Parathyroid adenoma (tissue), 2 donors: ENCODE measurements around the gene ANKRD33B.

ENCODE experiments used
- H2AFZ ChIP-seq: fragments of 300-600 bp; sonication (generic); one replicate; pipeline ENCODE4 v1.7.0; 2017; ENCODE audit warnings: antibody characterized with exemption, mild to moderate bottlenecking
- H3K27ac ChIP-seq: fragments of 300-600 bp; sonication (generic); one replicate; pipeline ENCODE4 v1.7.0; 2017
- H3K27me3 ChIP-seq: fragments of 300-600 bp; sonication (generic); one replicate; pipeline ENCODE4 v1.7.0; 2017; ENCODE audit warnings: low read length; ENCODE audit not compliant: control insufficient read depth, insufficient read depth
- H3K36me3 ChIP-seq: fragments of 300-600 bp; sonication (generic); one replicate; pipeline ENCODE4 v1.7.0; 2017; ENCODE audit warnings: low read length; ENCODE audit not compliant: control insufficient read depth, insufficient read depth
- H3K4me1 ChIP-seq: fragments of 300-600 bp; sonication (generic); one replicate; pipeline ENCODE4 v1.7.0; 2017; ENCODE audit warnings: control low read depth
- H3K4me2 ChIP-seq: fragments of 300-600 bp; sonication (generic); one replicate; pipeline ENCODE4 v1.7.0; 2017; ENCODE audit warnings: low read length
- H3K4me3 ChIP-seq: fragments of 300-600 bp; sonication (generic); one replicate; pipeline ENCODE4 v1.7.0; 2017; ENCODE audit warnings: low read depth, low read length
- H3K79me2 ChIP-seq: fragments of 300-600 bp; sonication (generic); one replicate; pipeline ENCODE4 v1.7.0; 2017; ENCODE audit warnings: control low read depth
- H3K9ac ChIP-seq: fragments of 300-600 bp; sonication (generic); one replicate; pipeline ENCODE4 v1.7.0; 2017; ENCODE audit warnings: mild to moderate bottlenecking
- H3K9me3 ChIP-seq: fragments of 300-600 bp; sonication (generic); one replicate; pipeline ENCODE4 v1.7.0; 2017; ENCODE audit warnings: low read length; ENCODE audit not compliant: control insufficient read depth
- CTCF ChIP-seq: fragments of 300-600 bp; sonication (generic); IDR thresholded peaks from one replicate; pipeline ENCODE4 v1.7.0; 2017; ENCODE audit warnings: antibody characterized with exemption, mild to moderate bottlenecking
- donor health status: primary hyperparathyroidism.

Gene ANKRD33B

GRCh38 chr5:10520706-10521105, 43.2 kb upstream of the ANKRD33B start:
- Histone ChIP-seq H3K36me3 (no peaks in the 10 kb centered on the region), H3K4me2 (no peak overlapping the region), H3K4me1 (no peaks in the 10 kb centered on the region), H3K79me2 (no peaks in the 10 kb centered on the region), H3K9me3 (no peaks in the 10 kb centered on the region), H2AFZ (no peak overlapping the region), H3K9ac (no peak overlapping the region), H3K27ac (no peak overlapping the region), H3K4me3 (no peak overlapping the region), H3K27me3 (no peaks in the 10 kb centered on the region)
- TF ChIP-seq CTCF, result no peak

- H3K27ac ChIP-seq, result no peak overlapping the region
- H2AFZ ChIP-seq, result no peak overlapping the region
- no peaks in the 10 kb centered on the region for H3K36me3 ChIP-seq
- H3K4me3 ChIP-seq, result no peak overlapping the region
- no peaks in the 10 kb centered on the region for H3K27me3 ChIP-seq
- no peaks in the 10 kb centered on the region for H3K4me1 ChIP-seq
- H3K9ac ChIP-seq, result no peak overlapping the region
- no peaks in the 10 kb centered on the region for H3K79me2 ChIP-seq
- H3K9me3 ChIP-seq, result no peaks in the 10 kb centered on the region
- no peak for TF ChIP-seq CTCF
- H3K4me2 ChIP-seq, result no peak overlapping the region
Observed at GRCh38 chr5:10521466-10522223, 42.2 kb upstream of the ANKRD33B start.

GRCh38 chr5:10522224-10522611, 41.7 kb upstream of the ANKRD33B start:
- no peak overlapping the region for H3K9ac ChIP-seq
- H3K4me1 ChIP-seq, result no peaks in the 10 kb centered on the region
- H3K27me3 ChIP-seq, result no peaks in the 10 kb centered on the region
- H3K4me3 ChIP-seq, result no peak overlapping the region
- no peaks in the 10 kb centered on the region for H3K36me3 ChIP-seq
- H3K27ac ChIP-seq, result no peak overlapping the region
- H3K79me2 ChIP-seq, result no peaks in the 10 kb centered on the region
- no peak overlapping the region for H3K4me2 ChIP-seq
- H2AFZ ChIP-seq, result no peak overlapping the region
- no peak for TF ChIP-seq CTCF
- no peaks in the 10 kb centered on the region for H3K9me3 ChIP-seq

- Histone ChIP-seq H3K9ac (no peak overlapping the region), H2AFZ (no peak overlapping the region), H3K36me3 (no peaks in the 10 kb centered on the region), H3K27me3 (no peaks in the 10 kb centered on the region), H3K27ac (no peak overlapping the region), H3K4me3 (no peak overlapping the region), H3K4me1 (no peaks in the 10 kb centered on the region), H3K79me2 (no peaks in the 10 kb centered on the region), H3K9me3 (no peaks in the 10 kb centered on the region), H3K4me2 (no peak overlapping the region)
- no peak for TF ChIP-seq CTCF
Observed at GRCh38 chr5:10524376-10525123, 39.3 kb upstream of the ANKRD33B start.
